Upper lobe of left lung (tissue), 4 donors: Measurements from ENCODE around the gene OTUD4.

Experiments used
- CTCF ChIP-seq, 6 experiments: fragments of 450-650 bp in 4 of 6; fragments of 200-600 bp in 2 of 6; sonication (generic) in 2 of 6; IDR thresholded peaks; one replicate each; pipeline ENCODE4 v1.5.1; 2016 to 2019; ENCODE audit warnings: antibody characterized with exemption in 6 of 6
- EP300 ChIP-seq, 4 donors: sonication (generic); formaldehyde crosslinking; IDR thresholded peaks; one replicate each; pipeline ENCODE4 v1.5.1; 2017; ENCODE audit warnings: antibody characterized with exemption in 4 of 4, control low read depth in 2 of 4
- POLR2A ChIP-seq, 4 donors: fragments of 450-650 bp; IDR thresholded peaks; one replicate each; pipeline ENCODE4 v1.5.1; 2016 to 2017; ENCODE audit warnings: antibody characterized with exemption in 4 of 4, mild to moderate bottlenecking in 2 of 4

- TF ChIP-seq CTCF (IDR thresholded peaks at IDR 0.05): no peak
- TF ChIP-seq EP300 (IDR thresholded peaks at IDR 0.05): no peak
- TF ChIP-seq POLR2A (IDR thresholded peaks at IDR 0.05): no peak
Measured at GRCh38 chr4:145083891-145084605, 96.3 kb downstream of the OTUD4 start.
